Endothelial cell of umbilical vein (primary cell): ENCODE measurements around the gene TGM6. TPM values are rescaled to one million over a fixed set of nuclear protein-coding genes. Genes with fewer than 3 reads are reported as not detected.

ENCODE experiments used
- BruUV-seq: library from RNA; stranded (reverse); fragments of 400-500 nt; replicated peaks from 2 replicates; lab custom pipeline; 2021; lab: Mats Ljungman, UMichigan
- CTCF ChIA-PET: fragments of 300-600, 350-600 bp; sonication (Branson Sonifier 250); formaldehyde crosslinking; loops from one replicate; lab custom pipeline; 2021; ENCODE audit warnings: antibody characterized with exemption, inconsistent platforms; lab: Charles Lee
- POLR2A ChIA-PET: fragments of 300-600, 350-600 bp; sonication (Branson Sonifier 250); formaldehyde crosslinking; loops from one replicate; lab custom pipeline; 2021; ENCODE audit warnings: antibody characterized with exemption, inconsistent platforms; lab: Charles Lee
- DNase-seq: peaks from one replicate; pipeline ENCODE4 v3.0.0-alpha.2; 2011; ENCODE audit warnings: low read depth, low spot score
- FAIRE-seq: peaks from 2 replicates; lab custom pipeline; 2011; peaks lifted over from hg19 to GRCh38; lab: Jason Lieb, UNC
- H2AFZ ChIP-seq: 2 replicates; pipeline ENCODE4 v1.6.0; 2012; ENCODE audit warnings: low read depth, low read length, control low read depth, inconsistent platforms
- H3K27ac ChIP-seq: 2 replicates; pipeline ENCODE4 v1.5.1; 2011; ENCODE audit warnings: low read depth, mild to moderate bottlenecking, control low read depth, low read length, moderate library complexity; ENCODE audit not compliant: insufficient read depth
- H3K27me3 ChIP-seq, 2 experiments: 2 replicates each; pipeline versions ENCODE4 v1.6.0 to v1.6.1; 2011; ENCODE audit warnings: low read length in 2 of 2, mixed read lengths in 1 of 2; ENCODE audit not compliant: control insufficient read depth in 2 of 2, insufficient read depth in 2 of 2
- H3K36me3 ChIP-seq, 2 experiments: 2 replicates in 1 of 2; 3 replicates in 1 of 2; pipeline ENCODE4 v1.5.1; 2011; ENCODE audit warnings: low read length in 2 of 2, mild to moderate bottlenecking in 1 of 2, moderate library complexity in 1 of 2; ENCODE audit not compliant: control insufficient read depth in 2 of 2, insufficient read depth in 2 of 2; ENCODE audit errors: extremely low read depth in 1 of 2
- H3K4me1 ChIP-seq: 3 replicates; pipeline ENCODE4 v1.5.1; 2011; ENCODE audit warnings: mild to moderate bottlenecking, low read length; ENCODE audit not compliant: control insufficient read depth, insufficient read depth; ENCODE audit errors: extremely low read depth
- H3K4me2 ChIP-seq: 2 replicates; pipeline ENCODE4 v1.6.1; 2011; ENCODE audit warnings: low read length, control low read depth, mixed read lengths; ENCODE audit not compliant: insufficient read depth
- H3K4me3 ChIP-seq, 3 experiments: fragments of 200-600 bp in 1 of 3; sonication (generic), shearing (Covaris generic) in 1 of 3; replicated peaks in 1 of 3; 2 replicates each; pipeline ENCODE4 v1.5.1; 2011 to 2016; ENCODE audit warnings: control low read depth in 3 of 3, low read length in 3 of 3, mild to moderate bottlenecking in 2 of 3, inconsistent platforms in 1 of 3, low read depth in 1 of 3, moderate library complexity in 1 of 3; ENCODE audit not compliant: insufficient read depth in 1 of 3
- H3K79me2 ChIP-seq: 2 replicates; pipeline ENCODE4 v1.6.0; 2012; ENCODE audit warnings: low read length, inconsistent platforms; ENCODE audit not compliant: control insufficient read depth, insufficient read depth
- H3K9ac ChIP-seq: replicated peaks from 2 replicates; pipeline ENCODE3; 2011; ENCODE audit warnings: low read length, control low read depth; ENCODE audit not compliant: insufficient read depth; ENCODE audit errors: extremely low read depth
- H3K9me1 ChIP-seq: replicated peaks from 3 replicates; pipeline ENCODE4 v1.6.0; 2011; ENCODE audit warnings: mild to moderate bottlenecking, low read length; ENCODE audit not compliant: control insufficient read depth, insufficient read depth; ENCODE audit errors: extremely low read depth
- H3K9me3 ChIP-seq: replicated peaks from 2 replicates; pipeline ENCODE4 v1.5.1; 2012; ENCODE audit warnings: low read length, inconsistent platforms; ENCODE audit not compliant: control insufficient read depth, insufficient read depth
- H4K20me1 ChIP-seq: replicated peaks from 2 replicates; pipeline ENCODE3; 2011; ENCODE audit warnings: mild to moderate bottlenecking, low read length; ENCODE audit not compliant: control insufficient read depth, insufficient read depth; ENCODE audit errors: extremely low read depth
- EZH2 ChIP-seq: IDR thresholded peaks from 2 replicates; pipeline ENCODE4 v1.6.1; 2012; ENCODE audit warnings: borderline replicate concordance, low read depth, mild to moderate bottlenecking, moderate library complexity, low read length, inconsistent platforms; ENCODE audit not compliant: severe bottlenecking
- JUN ChIP-seq: IDR thresholded peaks from 2 replicates; pipeline ENCODE4 v1.6.1; 2011; ENCODE audit warnings: borderline replicate concordance, low read depth; ENCODE audit not compliant: insufficient read length, insufficient read depth
- MAX ChIP-seq: IDR thresholded peaks from 2 replicates; pipeline ENCODE4 v1.6.1; 2011; ENCODE audit not compliant: insufficient read depth, insufficient read length
- MYC ChIP-seq: IDR thresholded peaks from one replicate; pipeline ENCODE4 v1.6.1; 2011; ENCODE audit warnings: mild to moderate bottlenecking, low read depth, low read length
- POLR2A ChIP-seq: IDR thresholded peaks from 2 replicates; pipeline ENCODE4 v1.6.1; 2012; ENCODE audit warnings: low read depth, mild to moderate bottlenecking, control low read depth, low read length
- POLR2AphosphoS5 ChIP-seq: IDR thresholded peaks from 2 replicates; pipeline ENCODE4 v1.6.1; 2012; ENCODE audit warnings: low read depth, mild to moderate bottlenecking, control low read depth, low read length, moderate library complexity; ENCODE audit not compliant: insufficient read depth
- dilution Hi-C: fragments of 300-500 bp; cut with MboI; formaldehyde crosslinking; loops from one replicate; pipeline ENCODE4 v1.15.0; 2019; ENCODE audit warnings: low sequenced_read_pairs; ENCODE audit not compliant: extremely low pct_ligation_motif_present
- intact Hi-C: fragments of 100-400 bp; cut with micrococcal nuclease; formaldehyde crosslinking; loops from one replicate; pipeline ENCODE4 v1.10.0; 2022
- polyA plus RNA-seq, 4 experiments: library from polyadenylated mRNA; depleted of rRNA in 3 of 4; stranded (reverse) in 3 of 4; unstranded in 1 of 4; fragments of >200 nt; gene quantifications; 2 replicates each; pipeline versions ENCODE4 v1.2.1 to v1.2.3, GENCODE V29; 2011 to 2012; ENCODE audit warnings: missing spikeins in 1 of 4
- total RNA-seq: library from RNA; stranded (reverse); gene quantifications from 2 replicates; pipeline ENCODE4 v1.2.3, GENCODE V29; 2021
- TF ChIP-seq, protein P1 (sequence below), 2 donors: IDR thresholded peaks; 1 replicate in 1 of 2; 2 replicates in 1 of 2; pipeline ENCODE4 v1.5.1; 2011; ENCODE audit warnings: low read length in 2 of 2, mild to moderate bottlenecking in 2 of 2, moderate library complexity in 2 of 2, control low read depth in 1 of 2, inconsistent platforms in 1 of 2, low read depth in 1 of 2; ENCODE audit not compliant: insufficient read depth in 1 of 2; ENCODE audit errors: extremely low read depth in 1 of 2

Gene TGM6
- total and polyA plus RNA-seq, 2 donors (not counting 3 experiments of a cell fraction or from before 2014, with no cell fraction given) = not detected

- FAIRE-seq = no peak
- POLR2A ChIA-PET = no interaction called here
- no peak for DNase-seq
- Histone ChIP-seq H3K79me2 (no peaks in the 10 kb centered on the region), H3K27ac (no peak overlapping the region), H3K4me3 (no peak overlapping the region), H3K4me1 (no peaks in the 10 kb centered on the region), H3K9me3 (no peaks in the 10 kb centered on the region), H3K9me1 (no peaks in the 10 kb centered on the region), H4K20me1 (no peaks in the 10 kb centered on the region), H3K4me2 (no peak overlapping the region), H3K36me3 (no peaks in the 10 kb centered on the region), H2AFZ (no peak overlapping the region), H3K27me3 (peaks cover 0 to 2% of the 10 kb centered on the region in 2 experiments), H3K9ac (no peak overlapping the region)
- intact Hi-C loops = no loop called here
- CTCF ChIA-PET = no interaction called here
- BruUV-seq = no TSS peak
- dilution Hi-C loops = no loop called here
- TF ChIP-seq MAX (no peak), POLR2A (no peak), JUN (no peak), MYC (no peak)
- TF ChIP-seq, protein P1, sequence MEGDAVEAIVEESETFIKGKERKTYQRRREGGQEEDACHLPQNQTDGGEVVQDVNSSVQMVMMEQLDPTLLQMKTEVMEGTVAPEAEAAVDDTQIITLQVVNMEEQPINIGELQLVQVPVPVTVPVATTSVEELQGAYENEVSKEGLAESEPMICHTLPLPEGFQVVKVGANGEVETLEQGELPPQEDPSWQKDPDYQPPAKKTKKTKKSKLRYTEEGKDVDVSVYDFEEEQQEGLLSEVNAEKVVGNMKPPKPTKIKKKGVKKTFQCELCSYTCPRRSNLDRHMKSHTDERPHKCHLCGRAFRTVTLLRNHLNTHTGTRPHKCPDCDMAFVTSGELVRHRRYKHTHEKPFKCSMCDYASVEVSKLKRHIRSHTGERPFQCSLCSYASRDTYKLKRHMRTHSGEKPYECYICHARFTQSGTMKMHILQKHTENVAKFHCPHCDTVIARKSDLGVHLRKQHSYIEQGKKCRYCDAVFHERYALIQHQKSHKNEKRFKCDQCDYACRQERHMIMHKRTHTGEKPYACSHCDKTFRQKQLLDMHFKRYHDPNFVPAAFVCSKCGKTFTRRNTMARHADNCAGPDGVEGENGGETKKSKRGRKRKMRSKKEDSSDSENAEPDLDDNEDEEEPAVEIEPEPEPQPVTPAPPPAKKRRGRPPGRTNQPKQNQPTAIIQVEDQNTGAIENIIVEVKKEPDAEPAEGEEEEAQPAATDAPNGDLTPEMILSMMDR (IDR thresholded peaks at IDR 0.05; ENCODE audit: extremely low read depth in 1 of 2, insufficient read depth in 1 of 2, low read depth in 1 of 2, low read length in 2 of 2) = no peak
Observed at GRCh38 chr20:2336471-2336870, 44.2 kb upstream of the TGM6 start.

DNA sequence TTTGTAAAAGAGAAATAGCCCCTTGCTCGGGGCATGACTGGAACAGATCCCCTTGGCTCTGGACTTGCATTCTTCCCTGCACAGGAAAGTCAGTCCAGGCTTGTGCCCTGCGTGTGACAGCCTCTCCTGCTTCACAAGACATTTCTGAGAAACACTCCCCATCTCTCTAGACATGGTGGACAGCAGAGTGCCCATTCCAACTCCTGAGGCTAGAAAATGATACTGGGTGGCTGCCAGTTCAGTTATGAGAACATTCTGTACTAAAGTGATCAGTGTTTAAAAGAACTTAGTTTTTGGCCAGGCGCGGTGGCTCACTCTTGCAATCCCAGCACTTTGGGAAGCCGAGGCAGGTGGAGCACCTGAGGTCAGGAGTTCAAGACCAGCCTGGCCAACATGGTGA, 43.6 kb upstream of the TGM6 start:
- CTCF ChIA-PET = no interaction called here
- Histone ChIP-seq H3K4me3 (no peak overlapping the region), H3K9me1 (no peaks in the 10 kb centered on the region), H4K20me1 (no peaks in the 10 kb centered on the region), H3K27ac (no peak overlapping the region), H3K27me3 (no peaks in the 10 kb centered on the region), H3K9me3 (no peaks in the 10 kb centered on the region), H3K9ac (no peak overlapping the region), H3K4me1 (no peaks in the 10 kb centered on the region), H3K4me2 (no peak overlapping the region), H3K79me2 (no peaks in the 10 kb centered on the region), H3K36me3 (no peaks in the 10 kb centered on the region), H2AFZ (no peak overlapping the region)
- intact Hi-C loops (no loop called here), dilution Hi-C loops (no loop called here)
- no TSS peak for BruUV-seq
- DNase-seq (no peak), FAIRE-seq (no peak)
- POLR2A ChIA-PET = no interaction called here
- TF ChIP-seq POLR2AphosphoS5 = no peak
- no peak for TF ChIP-seq MYC
- no peak for TF ChIP-seq EZH2
- no peak for TF ChIP-seq MAX
- no peak for TF ChIP-seq JUN
- TF ChIP-seq, protein P1 (IDR thresholded peaks at IDR 0.05; ENCODE audit: extremely low read depth in 1 of 2, insufficient read depth in 1 of 2, low read depth in 1 of 2, low read length in 2 of 2) = no peak
- no peak for TF ChIP-seq POLR2A
